DOHH2 (cell line): ENCODE measurements around the gene ITPR2.

Source experiments
- CTCF ChIP-seq: fragments of 200-600 bp; sonication (generic); IDR thresholded peaks from one replicate; pipeline ENCODE4 v1.5.1; 2014; ENCODE audit warnings: antibody characterized with exemption, mild to moderate bottlenecking, low read depth, low read length; ENCODE audit not compliant: poor library complexity, severe bottlenecking
- EZH2phosphoT487 ChIP-seq: fragments of 200-600 bp; sonication (generic); IDR thresholded peaks from 2 replicates; pipeline ENCODE4 v1.6.1; 2017; ENCODE audit warnings: borderline replicate concordance, mild to moderate bottlenecking, antibody characterized with exemption, low read length, moderate library complexity, mixed read lengths

- TF ChIP-seq CTCF (no peak), EZH2phosphoT487 (no peak)
Observed at GRCh38 chr12:26767865-26768264, 65.1 kb downstream of the ITPR2 start.
